ENCODE data around the gene MRC1. TPM values are rescaled to one million over a fixed set of nuclear protein-coding genes. Genes with fewer than 3 reads are reported as not detected.

Gene MRC1
- total RNA-seq, 1 donor from 2014 or later: not detected

DNA sequence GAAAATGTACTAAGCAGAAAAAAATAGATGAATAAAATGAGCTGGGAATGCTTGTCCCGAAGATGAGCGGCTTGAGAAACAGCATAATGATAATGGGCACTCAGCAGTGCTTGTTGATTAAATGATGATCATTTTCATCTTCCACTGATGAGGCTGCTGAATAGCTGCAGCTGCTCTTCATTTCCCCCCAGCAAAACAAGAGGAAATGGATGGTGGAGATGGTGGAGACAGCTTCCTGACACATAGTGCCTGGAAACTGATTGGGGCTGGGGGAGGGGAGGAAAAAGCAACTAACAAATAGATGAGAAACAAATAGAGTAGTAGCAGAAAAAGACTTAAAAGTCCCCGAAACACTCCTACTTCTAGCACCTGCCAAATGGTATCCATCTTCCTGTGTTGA lies 41.4 kb downstream of the MRC1 start:
- no peaks in the 10 kb centered on the region for H3K36me3 Mint-ChIP-seq (ENCODE audit: insufficient read depth)
- no peaks in the 10 kb centered on the region for H3K4me1 Mint-ChIP-seq (ENCODE audit: low read depth)
- H3K27ac Mint-ChIP-seq: no peak overlapping the region
- H3K27me3 Mint-ChIP-seq: peaks cover 2% of the 10 kb centered on the region
- no peak overlapping the region for H3K4me3 Mint-ChIP-seq (ENCODE audit: low read depth)
- TF ChIP-seq, protein P1, sequence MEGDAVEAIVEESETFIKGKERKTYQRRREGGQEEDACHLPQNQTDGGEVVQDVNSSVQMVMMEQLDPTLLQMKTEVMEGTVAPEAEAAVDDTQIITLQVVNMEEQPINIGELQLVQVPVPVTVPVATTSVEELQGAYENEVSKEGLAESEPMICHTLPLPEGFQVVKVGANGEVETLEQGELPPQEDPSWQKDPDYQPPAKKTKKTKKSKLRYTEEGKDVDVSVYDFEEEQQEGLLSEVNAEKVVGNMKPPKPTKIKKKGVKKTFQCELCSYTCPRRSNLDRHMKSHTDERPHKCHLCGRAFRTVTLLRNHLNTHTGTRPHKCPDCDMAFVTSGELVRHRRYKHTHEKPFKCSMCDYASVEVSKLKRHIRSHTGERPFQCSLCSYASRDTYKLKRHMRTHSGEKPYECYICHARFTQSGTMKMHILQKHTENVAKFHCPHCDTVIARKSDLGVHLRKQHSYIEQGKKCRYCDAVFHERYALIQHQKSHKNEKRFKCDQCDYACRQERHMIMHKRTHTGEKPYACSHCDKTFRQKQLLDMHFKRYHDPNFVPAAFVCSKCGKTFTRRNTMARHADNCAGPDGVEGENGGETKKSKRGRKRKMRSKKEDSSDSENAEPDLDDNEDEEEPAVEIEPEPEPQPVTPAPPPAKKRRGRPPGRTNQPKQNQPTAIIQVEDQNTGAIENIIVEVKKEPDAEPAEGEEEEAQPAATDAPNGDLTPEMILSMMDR (IDR thresholded peaks at IDR 0.05; ENCODE audit: unreplicated experiment): no peak
- no peaks in the 10 kb centered on the region for H3K9me3 Mint-ChIP-seq (ENCODE audit: low read depth)
- no peak for DNase-seq (ENCODE audit: low spot score, unreplicated experiment)

DNA sequence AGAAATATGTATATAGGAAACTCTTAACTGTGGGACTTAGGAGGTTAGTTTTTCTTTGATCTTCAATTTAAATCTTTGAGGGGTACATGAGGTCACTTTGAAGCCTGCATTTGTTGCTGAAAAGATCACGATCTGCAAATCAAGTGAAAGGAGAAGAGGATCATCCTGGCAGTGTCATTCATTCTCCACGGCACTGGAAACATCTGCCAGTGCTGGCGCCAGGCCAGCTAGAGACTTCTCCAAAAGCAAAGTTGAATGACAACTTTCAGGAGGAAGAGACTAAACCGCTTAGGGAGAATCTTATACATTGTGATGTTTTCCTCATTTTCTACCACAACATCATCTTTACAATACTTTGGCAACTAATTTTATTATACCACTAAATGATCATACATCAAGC lies 42.5 kb downstream of the MRC1 start:
- H3K9me3 Mint-ChIP-seq (ENCODE audit: low read depth): no peaks in the 10 kb centered on the region
- no peaks in the 10 kb centered on the region for H3K4me1 Mint-ChIP-seq (ENCODE audit: low read depth)
- H3K27ac Mint-ChIP-seq: no peak overlapping the region
- TF ChIP-seq, protein P1 (IDR thresholded peaks at IDR 0.05; ENCODE audit: unreplicated experiment): no peak
- H3K4me3 Mint-ChIP-seq (ENCODE audit: low read depth): no peak overlapping the region
- DNase-seq (ENCODE audit: low spot score, unreplicated experiment): no peak
- H3K36me3 Mint-ChIP-seq (ENCODE audit: insufficient read depth): no peaks in the 10 kb centered on the region
- peaks cover 5% of the 10 kb centered on the region for H3K27me3 Mint-ChIP-seq

DNA sequence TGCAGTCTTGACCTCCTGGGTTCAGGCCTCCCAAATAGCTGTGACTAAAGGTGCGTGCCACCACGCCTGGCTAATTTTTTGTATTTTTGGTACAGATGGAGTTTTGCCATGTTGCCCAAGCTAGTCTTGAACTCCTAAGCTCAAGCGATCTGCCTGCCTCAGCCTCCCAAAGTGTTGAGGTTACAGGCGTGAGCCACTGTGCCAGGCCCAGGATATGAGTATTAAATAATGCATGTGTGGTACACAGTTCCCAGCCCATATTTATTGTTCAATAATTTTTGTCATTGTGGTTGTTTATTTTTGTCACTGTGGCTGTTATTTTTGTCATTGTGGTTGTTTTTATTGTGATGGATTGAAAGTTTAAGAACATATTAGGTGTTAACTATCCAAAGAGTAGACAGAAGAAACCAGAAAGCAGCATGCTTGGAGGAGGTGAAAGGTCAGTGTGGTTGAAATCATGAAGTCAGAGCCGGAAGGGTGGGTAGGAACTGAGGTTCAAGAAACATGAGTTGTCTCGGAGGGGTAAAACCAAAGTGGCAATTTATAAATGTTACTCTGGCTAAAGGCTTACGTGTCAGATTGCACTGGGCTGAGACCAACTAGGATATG lies 45.0 kb downstream of the MRC1 start:
- peaks cover 2% of the 10 kb centered on the region for H3K27me3 Mint-ChIP-seq
- peaks cover 8% of the 10 kb centered on the region for H3K9me3 Mint-ChIP-seq (ENCODE audit: low read depth)
- peaks cover 1% of the 10 kb centered on the region for H3K36me3 Mint-ChIP-seq (ENCODE audit: insufficient read depth)

DNA sequence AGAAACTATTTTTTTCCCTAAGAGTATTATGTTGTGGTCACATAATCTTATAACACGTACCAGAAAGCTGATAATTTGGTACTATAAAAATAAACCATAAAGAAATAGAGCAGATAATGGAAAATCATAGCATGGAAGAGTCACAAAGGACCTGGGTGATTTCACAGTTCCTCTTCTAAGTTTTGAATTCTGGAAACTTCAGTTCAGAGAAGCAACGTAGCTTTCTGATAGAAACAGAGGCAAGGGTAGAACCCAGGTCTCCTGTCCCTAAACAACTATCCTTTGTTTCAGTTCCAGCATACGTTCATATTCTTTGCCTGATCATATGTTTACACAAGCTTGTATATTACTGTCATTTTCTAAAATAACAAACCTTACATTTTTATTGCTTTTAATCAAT lies 47.9 kb downstream of the MRC1 start:
- Mint-ChIP-seq H3K4me1 (ENCODE audit: low read depth) (no peaks in the 10 kb centered on the region), H3K9me3 (ENCODE audit: low read depth) (peaks cover 8% of the 10 kb centered on the region), H3K27me3 (peaks cover 2% of the 10 kb centered on the region), H3K36me3 (ENCODE audit: insufficient read depth) (peaks cover 1% of the 10 kb centered on the region), H3K27ac (no peak overlapping the region), H3K4me3 (ENCODE audit: low read depth) (no peak overlapping the region)
- DNase-seq (ENCODE audit: low spot score, unreplicated experiment): no peak
- TF ChIP-seq, protein P1 (IDR thresholded peaks at IDR 0.05; ENCODE audit: unreplicated experiment): no peak

More for the DNA sequence above, 45.0 kb downstream of the MRC1 start:
- Mint-ChIP-seq H3K27ac (no peak overlapping the region), H3K4me1 (ENCODE audit: low read depth) (no peaks in the 10 kb centered on the region), H3K4me3 (ENCODE audit: low read depth) (no peak overlapping the region)
- DNase-seq (ENCODE audit: low spot score, unreplicated experiment): no peak
- TF ChIP-seq, protein P1 (IDR thresholded peaks at IDR 0.05; ENCODE audit: unreplicated experiment): no peak

DNA sequence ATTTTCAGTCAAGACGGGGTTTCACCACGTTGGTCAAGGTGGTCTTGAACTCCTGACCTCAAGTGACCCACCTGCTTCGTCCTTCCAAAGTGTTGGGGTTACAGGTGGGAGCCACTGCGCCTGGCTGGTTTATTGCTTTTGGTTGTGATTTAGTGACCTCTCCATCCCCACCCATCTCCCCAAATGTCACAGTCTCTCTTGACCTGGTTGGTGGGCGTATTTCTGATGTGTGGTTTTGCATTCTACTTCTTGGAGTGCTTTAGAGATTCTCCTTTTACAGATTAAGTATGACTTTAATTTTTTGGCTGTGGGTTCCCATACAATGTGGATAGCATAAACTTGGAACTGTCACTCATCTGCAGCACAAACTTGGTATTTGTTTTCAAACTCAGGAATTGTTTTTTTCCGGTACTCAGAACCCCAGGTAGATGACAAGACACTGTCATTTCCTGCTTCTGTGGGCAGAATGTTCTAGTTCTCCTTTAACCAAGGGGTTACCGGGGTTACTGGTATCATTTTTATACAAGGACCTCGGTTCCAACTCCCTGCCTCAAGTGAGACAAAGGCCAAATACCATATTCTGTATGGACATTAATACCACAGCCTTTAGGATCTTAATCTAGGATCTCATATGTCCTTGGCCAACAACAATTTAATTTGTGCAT lies 50.5 kb downstream of the MRC1 start:
- peaks cover 2% of the 10 kb centered on the region for H3K27me3 Mint-ChIP-seq
- no peak overlapping the region for H3K4me3 Mint-ChIP-seq (ENCODE audit: low read depth)
- TF ChIP-seq, protein P1 (IDR thresholded peaks at IDR 0.05; ENCODE audit: unreplicated experiment): no peak
- DNase-seq (ENCODE audit: low spot score, unreplicated experiment): no peak
- H3K9me3 Mint-ChIP-seq (ENCODE audit: low read depth): peaks cover 8% of the 10 kb centered on the region
- H3K36me3 Mint-ChIP-seq (ENCODE audit: insufficient read depth): peaks cover 1% of the 10 kb centered on the region
- H3K4me1 Mint-ChIP-seq (ENCODE audit: low read depth): no peaks in the 10 kb centered on the region
- no peak overlapping the region for H3K27ac Mint-ChIP-seq
